KOPT-K1 (cell line): ENCODE data around the gene DNASE1L3.

Source experiments
- H3K27ac ChIP-seq: fragments of 200-600 bp; sonication (generic); 2 replicates; pipeline ENCODE4 v1.5.1; 2016; ENCODE audit warnings: antibody characterized with exemption, mild to moderate bottlenecking, low read depth, low read length; ENCODE audit not compliant: poor library complexity, severe bottlenecking
- H3K36me3 ChIP-seq: fragments of 200-600 bp; sonication (generic); 2 replicates; pipeline ENCODE4 v1.5.1; 2017; ENCODE audit warnings: antibody characterized with exemption, mild to moderate bottlenecking, low read length, moderate library complexity; ENCODE audit not compliant: insufficient read depth
- H3K9me3 ChIP-seq: fragments of 200-600 bp; sonication (generic); 2 replicates; pipeline ENCODE4 v1.5.1; 2017; ENCODE audit warnings: antibody characterized with exemption, low read length, mild to moderate bottlenecking; ENCODE audit not compliant: insufficient read depth, poor library complexity, severe bottlenecking

DNASE1L3 gene

GRCh38 chr3:58198362-58198761 lies 12.4 kb downstream of the DNASE1L3 start:
- Histone ChIP-seq H3K27ac (no peak overlapping the region), H3K9me3 (no peaks in the 10 kb centered on the region), H3K36me3 (no peaks in the 10 kb centered on the region)

- Histone ChIP-seq H3K27ac (no peak overlapping the region), H3K36me3 (no peaks in the 10 kb centered on the region), H3K9me3 (no peaks in the 10 kb centered on the region)
Observed at GRCh38 chr3:58197588-58197987, 13.2 kb downstream of the DNASE1L3 start.

- Histone ChIP-seq H3K27ac (no peak overlapping the region), H3K36me3 (no peaks in the 10 kb centered on the region), H3K9me3 (no peaks in the 10 kb centered on the region)
Observed at GRCh38 chr3:58193682-58194407, 16.9 kb downstream of the DNASE1L3 start.

- no peak overlapping the region for H3K27ac ChIP-seq
- H3K36me3 ChIP-seq: no peaks in the 10 kb centered on the region
- no peaks in the 10 kb centered on the region for H3K9me3 ChIP-seq
Observed at GRCh38 chr3:58192069-58192468, 18.7 kb downstream of the DNASE1L3 start.

GRCh38 chr3:58191361-58191991 lies 19.3 kb downstream of the DNASE1L3 start:
- Histone ChIP-seq H3K9me3 (no peaks in the 10 kb centered on the region), H3K27ac (no peak overlapping the region), H3K36me3 (no peaks in the 10 kb centered on the region)

- no peak overlapping the region for H3K27ac ChIP-seq
Observed at GRCh38 chr3:58190882-58191281, 19.9 kb downstream of the DNASE1L3 start.

GRCh38 chr3:58190291-58190690 lies 20.5 kb downstream of the DNASE1L3 start:
- no peaks in the 10 kb centered on the region for H3K9me3 ChIP-seq
- H3K27ac ChIP-seq: no peak overlapping the region
- H3K36me3 ChIP-seq: no peaks in the 10 kb centered on the region

More at GRCh38 chr3:58190882-58191281, 19.9 kb downstream of the DNASE1L3 start:
- Histone ChIP-seq H3K9me3 (no peaks in the 10 kb centered on the region), H3K36me3 (no peaks in the 10 kb centered on the region)

GRCh38 chr3:58189691-58190090 lies 21.1 kb downstream of the DNASE1L3 start:
- Histone ChIP-seq H3K27ac (no peak overlapping the region), H3K36me3 (no peaks in the 10 kb centered on the region), H3K9me3 (no peaks in the 10 kb centered on the region)

- no peaks in the 10 kb centered on the region for H3K36me3 ChIP-seq
- H3K9me3 ChIP-seq: no peaks in the 10 kb centered on the region
- no peak overlapping the region for H3K27ac ChIP-seq
Observed at GRCh38 chr3:58188921-58189451, 21.8 kb downstream of the DNASE1L3 start.

GRCh38 chr3:58188173-58188564 lies 22.6 kb downstream of the DNASE1L3 start:
- H3K27ac ChIP-seq: no peak overlapping the region
- H3K9me3 ChIP-seq: no peaks in the 10 kb centered on the region
- no peaks in the 10 kb centered on the region for H3K36me3 ChIP-seq

- H3K9me3 ChIP-seq: no peaks in the 10 kb centered on the region
- no peak overlapping the region for H3K27ac ChIP-seq
- H3K36me3 ChIP-seq: no peaks in the 10 kb centered on the region
Observed at GRCh38 chr3:58184982-58185360, 25.8 kb downstream of the DNASE1L3 start.

- Histone ChIP-seq H3K27ac (no peak overlapping the region), H3K36me3 (no peaks in the 10 kb centered on the region), H3K9me3 (no peaks in the 10 kb centered on the region)
Observed at GRCh38 chr3:58184309-58184981, 26.3 kb downstream of the DNASE1L3 start.

GRCh38 chr3:58183891-58184290 lies 26.9 kb downstream of the DNASE1L3 start:
- Histone ChIP-seq H3K9me3 (no peaks in the 10 kb centered on the region), H3K27ac (no peak overlapping the region), H3K36me3 (no peaks in the 10 kb centered on the region)

- Histone ChIP-seq H3K9me3 (no peaks in the 10 kb centered on the region), H3K27ac (no peak overlapping the region)
Observed at GRCh38 chr3:58183221-58183620, 27.6 kb downstream of the DNASE1L3 start.

GRCh38 chr3:58180940-58181587 lies 29.7 kb downstream of the DNASE1L3 start:
- Histone ChIP-seq H3K36me3 (no peaks in the 10 kb centered on the region), H3K9me3 (no peaks in the 10 kb centered on the region), H3K27ac (no peak overlapping the region)

More at GRCh38 chr3:58183221-58183620, 27.6 kb downstream of the DNASE1L3 start:
- H3K36me3 ChIP-seq: no peaks in the 10 kb centered on the region
